ENCODE results near the gene XKR8.

DNA sequence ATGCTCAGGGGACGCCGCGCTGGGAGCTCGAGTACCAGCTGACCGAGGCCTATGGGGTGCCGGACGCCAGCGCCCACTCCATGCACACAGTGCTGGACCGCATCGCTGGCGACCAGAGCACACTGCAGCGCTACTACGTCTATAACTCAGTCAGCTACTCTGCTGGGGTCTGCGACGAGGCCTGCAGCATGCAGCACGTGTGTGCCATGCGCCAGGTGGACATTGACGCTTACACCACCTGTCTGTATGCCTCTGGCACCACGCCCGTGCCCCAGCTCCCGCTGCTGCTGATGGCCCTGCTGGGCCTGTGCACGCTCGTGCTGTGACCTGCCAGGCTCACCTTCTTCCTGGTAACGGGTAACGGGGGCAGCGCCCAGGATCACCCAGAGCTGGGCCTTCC lies 1.3 kb upstream of the XKR8 start:
- TF ChIP-seq POLR2A (IDR thresholded peaks at IDR 0.05): no peak
- TF ChIP-seq, protein P1, sequence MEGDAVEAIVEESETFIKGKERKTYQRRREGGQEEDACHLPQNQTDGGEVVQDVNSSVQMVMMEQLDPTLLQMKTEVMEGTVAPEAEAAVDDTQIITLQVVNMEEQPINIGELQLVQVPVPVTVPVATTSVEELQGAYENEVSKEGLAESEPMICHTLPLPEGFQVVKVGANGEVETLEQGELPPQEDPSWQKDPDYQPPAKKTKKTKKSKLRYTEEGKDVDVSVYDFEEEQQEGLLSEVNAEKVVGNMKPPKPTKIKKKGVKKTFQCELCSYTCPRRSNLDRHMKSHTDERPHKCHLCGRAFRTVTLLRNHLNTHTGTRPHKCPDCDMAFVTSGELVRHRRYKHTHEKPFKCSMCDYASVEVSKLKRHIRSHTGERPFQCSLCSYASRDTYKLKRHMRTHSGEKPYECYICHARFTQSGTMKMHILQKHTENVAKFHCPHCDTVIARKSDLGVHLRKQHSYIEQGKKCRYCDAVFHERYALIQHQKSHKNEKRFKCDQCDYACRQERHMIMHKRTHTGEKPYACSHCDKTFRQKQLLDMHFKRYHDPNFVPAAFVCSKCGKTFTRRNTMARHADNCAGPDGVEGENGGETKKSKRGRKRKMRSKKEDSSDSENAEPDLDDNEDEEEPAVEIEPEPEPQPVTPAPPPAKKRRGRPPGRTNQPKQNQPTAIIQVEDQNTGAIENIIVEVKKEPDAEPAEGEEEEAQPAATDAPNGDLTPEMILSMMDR (IDR thresholded peaks at IDR 0.05): no peak
